Activated CD8-positive, alpha-beta T cell treated with anti-CD3 and anti-CD28 coated beads, Interleukin-2, amount 10 ng/mL, durations not matched to agents 7 days and 5 days (primary cell): ENCODE data around the gene PRKAA1. TPM values are rescaled to one million over a fixed set of nuclear protein-coding genes. Genes with fewer than 3 reads are reported as not detected.
"Not testable (repeated sequence)": the region's sequence is repeated elsewhere in the genome, so short reads cannot be mapped to it uniquely, and the experiment has no call there.

Source experiments
- ATAC-seq: fragments of 150-1000 bp; cut with Tn5 transposase; one replicate; pipeline ENCODE4 v1.10.0; 2021; ENCODE audit warnings: moderate library complexity
- CTCF ChIA-PET: fragments of 350-600 bp; sonication (Branson Sonifier 250); formaldehyde crosslinking; loops from one replicate; lab custom pipeline; 2021; ENCODE audit warnings: antibody characterized with exemption; lab: Charles Lee
- POLR2A ChIA-PET: fragments of 350-600 bp; sonication (Branson Sonifier 250); formaldehyde crosslinking; loops from one replicate; lab custom pipeline; 2021; ENCODE audit warnings: antibody characterized with exemption; lab: Charles Lee
- DNase-seq: peaks from one replicate; pipeline ENCODE4 v3.0.0-alpha.2; 2020
- H3K27ac Mint-ChIP-seq: one replicate; pipeline ENCODE4 v1.8.0; 2021; ENCODE audit warnings: mild to moderate bottlenecking, mixed read lengths
- H3K27me3 Mint-ChIP-seq: one replicate; pipeline ENCODE4 v1.8.0; 2021; ENCODE audit warnings: low read depth, mixed read lengths
- H3K36me3 Mint-ChIP-seq: one replicate; pipeline ENCODE4 v1.8.0; 2021; ENCODE audit warnings: low read depth, mixed read lengths
- H3K4me1 Mint-ChIP-seq: one replicate; pipeline ENCODE4 v1.8.0; 2021; ENCODE audit warnings: low read depth, mixed read lengths
- H3K4me3 Mint-ChIP-seq: one replicate; pipeline ENCODE4 v1.8.0; 2021; ENCODE audit warnings: mild to moderate bottlenecking, mixed read lengths
- H3K9me3 Mint-ChIP-seq: one replicate; pipeline ENCODE4 v1.8.0; 2022; ENCODE audit warnings: mixed read lengths; ENCODE audit not compliant: insufficient read depth
- total RNA-seq, 2 experiments: library from RNA; stranded (reverse); gene quantifications; one replicate each; pipeline ENCODE4 v1.2.3, GENCODE V29; 2021

Gene PRKAA1
- total RNA-seq, 2 experiments from 2014 or later = 70.8 to 72.3 TPM

DNA sequence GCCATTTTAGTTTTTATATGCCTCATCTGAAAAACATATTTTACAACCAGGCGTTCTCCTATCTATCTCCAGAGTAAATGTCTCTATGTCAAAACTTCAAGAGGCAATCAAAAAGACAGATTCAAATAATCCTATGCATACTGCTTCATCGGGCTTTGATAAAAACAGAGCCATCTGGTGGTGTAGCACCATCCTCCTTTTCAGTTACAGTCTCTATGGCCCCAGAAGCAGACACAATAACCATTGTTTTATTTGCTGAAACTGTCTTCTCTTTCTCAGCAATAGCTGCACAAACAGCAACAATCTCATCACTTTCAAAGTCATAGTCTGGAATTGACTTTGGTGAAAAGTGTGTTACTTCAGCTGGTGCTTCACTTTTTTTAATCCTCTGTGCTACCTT lies 82.2 kb downstream of the PRKAA1 start:
- no peak overlapping the region for H3K27ac Mint-ChIP-seq
- POLR2A ChIA-PET = no interaction called here
- CTCF ChIA-PET = no interaction called here
- no peaks in the 10 kb centered on the region for H3K4me1 Mint-ChIP-seq
- no peak for ATAC-seq
- peaks cover 38% of the 10 kb centered on the region for H3K36me3 Mint-ChIP-seq
- H3K9me3 Mint-ChIP-seq = no peaks in the 10 kb centered on the region
- no peaks in the 10 kb centered on the region for H3K27me3 Mint-ChIP-seq
- DNase-seq = no peak
- no peak overlapping the region for H3K4me3 Mint-ChIP-seq

DNA sequence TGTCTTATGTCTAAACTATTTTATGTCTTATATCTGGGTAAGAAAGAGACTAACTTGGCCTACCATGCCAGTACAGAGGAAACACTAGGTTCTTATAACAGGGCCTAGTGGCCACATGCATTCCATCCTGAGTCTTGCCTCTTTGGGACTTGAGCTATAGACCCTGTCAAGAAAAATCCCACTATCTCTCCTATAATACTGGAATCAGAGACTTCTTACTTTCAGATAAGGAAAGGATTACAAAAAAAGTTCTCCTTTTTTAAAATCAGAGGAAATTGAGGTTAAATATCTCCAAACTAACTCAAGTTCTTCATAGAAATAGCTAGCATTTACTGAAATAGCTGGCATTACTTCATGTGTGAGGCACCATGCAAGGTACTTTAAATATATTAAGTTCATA lies 84.2 kb downstream of the PRKAA1 start:
- ATAC-seq = no peak
- POLR2A ChIA-PET = no interaction called here

GRCh38 chr5:40710575-40710974 lies 87.6 kb downstream of the PRKAA1 start:
- H3K4me1 Mint-ChIP-seq, CTCF ChIA-PET, H3K27ac Mint-ChIP-seq, H3K4me3 Mint-ChIP-seq, H3K27me3 Mint-ChIP-seq, POLR2A ChIA-PET, DNase-seq, H3K9me3 Mint-ChIP-seq, ATAC-seq: not testable (repeated sequence)
- peaks cover 36% of the 10 kb centered on the region for H3K36me3 Mint-ChIP-seq

More for the DNA sequence above, 84.2 kb downstream of the PRKAA1 start:
- no peak overlapping the region for H3K4me3 Mint-ChIP-seq
- no peaks in the 10 kb centered on the region for H3K9me3 Mint-ChIP-seq
- no peak for DNase-seq
- H3K36me3 Mint-ChIP-seq = peaks cover 32% of the 10 kb centered on the region
- no peaks in the 10 kb centered on the region for H3K27me3 Mint-ChIP-seq
- H3K27ac Mint-ChIP-seq = no peak overlapping the region
- no peaks in the 10 kb centered on the region for H3K4me1 Mint-ChIP-seq
- CTCF ChIA-PET = interaction anchor here (1.7 to 2.5 kb wide), 4 partner anchors 10 to 765 kb away, joined by 5 to 12 read pairs (median 6); no protein-coding TSS in a partner anchor

Other genes starting within 250 kb of the PRKAA1 start
- 10 to 100 TPM; 45.8 to 50.8 TPM for gene PTGER4, start 118.5 kb downstream of the PRKAA1 start, total RNA-seq
- 10 to 100 TPM; 13.4 to 14.0 TPM for gene TTC33, start 42.4 kb downstream of the PRKAA1 start, total RNA-seq
- gene RPL37, start 36.8 kb upstream of the PRKAA1 start, total RNA-seq = 1,000 to 10,000 TPM; 1,566 to 1,592 TPM
- 1 to 10 TPM; 3.0 to 3.4 TPM for gene CARD6, start 43.0 kb upstream of the PRKAA1 start, total RNA-seq
- not detected for gene C7, start 111.1 kb upstream of the PRKAA1 start, total RNA-seq